IPS-18c (cell line): ENCODE measurements around the gene CAPS2.

Experiments
- H3K4me3 ChIP-seq: 2 replicates; pipeline ENCODE4 v1.7.0; 2013; ENCODE audit warnings: low read depth, mild to moderate bottlenecking, low read length, moderate library complexity; ENCODE audit not compliant: insufficient read depth
- H3K9me3 ChIP-seq: one replicate; pipeline ENCODE4 v1.6.1; 2013; ENCODE audit warnings: mild to moderate bottlenecking, low read length, moderate library complexity; ENCODE audit not compliant: control insufficient read depth, insufficient read depth

CAPS2 gene

GRCh38 chr12:75245108-75245507 lies 85.0 kb downstream of the CAPS2 start:
- Histone ChIP-seq H3K9me3 (no peaks in the 10 kb centered on the region), H3K4me3 (no peak overlapping the region)

- Histone ChIP-seq H3K4me3 (no peak overlapping the region), H3K9me3 (no peaks in the 10 kb centered on the region)
Observed at GRCh38 chr12:75239987-75240386, 90.1 kb downstream of the CAPS2 start.

GRCh38 chr12:75236206-75236605 lies 93.9 kb downstream of the CAPS2 start:
- Histone ChIP-seq H3K9me3 (no peaks in the 10 kb centered on the region), H3K4me3 (no peak overlapping the region)

GRCh38 chr12:75227132-75227531 lies 103.0 kb downstream of the CAPS2 start:
- no peak overlapping the region for H3K4me3 ChIP-seq

More at GRCh38 chr12:75227132-75227531, 103.0 kb downstream of the CAPS2 start:
- no peaks in the 10 kb centered on the region for H3K9me3 ChIP-seq
